HG02852 (cell line): Measurements from ENCODE around the gene CCNG1.
"Not testable (repeated sequence)": the region's sequence is repeated elsewhere in the genome, so short reads cannot be mapped to it uniquely, and the experiment has no call there.

Experiments used
- ATAC-seq: cut with Tn5 transposase; IDR thresholded peaks from one replicate; pipeline ENCODE4 v1.9.1; 2021; ENCODE audit warnings: mild to moderate bottlenecking, moderate library complexity; ENCODE audit not compliant: unreplicated experiment

Gene CCNG1, protein sequence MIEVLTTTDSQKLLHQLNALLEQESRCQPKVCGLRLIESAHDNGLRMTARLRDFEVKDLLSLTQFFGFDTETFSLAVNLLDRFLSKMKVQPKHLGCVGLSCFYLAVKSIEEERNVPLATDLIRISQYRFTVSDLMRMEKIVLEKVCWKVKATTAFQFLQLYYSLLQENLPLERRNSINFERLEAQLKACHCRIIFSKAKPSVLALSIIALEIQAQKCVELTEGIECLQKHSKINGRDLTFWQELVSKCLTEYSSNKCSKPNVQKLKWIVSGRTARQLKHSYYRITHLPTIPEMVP

DNA sequence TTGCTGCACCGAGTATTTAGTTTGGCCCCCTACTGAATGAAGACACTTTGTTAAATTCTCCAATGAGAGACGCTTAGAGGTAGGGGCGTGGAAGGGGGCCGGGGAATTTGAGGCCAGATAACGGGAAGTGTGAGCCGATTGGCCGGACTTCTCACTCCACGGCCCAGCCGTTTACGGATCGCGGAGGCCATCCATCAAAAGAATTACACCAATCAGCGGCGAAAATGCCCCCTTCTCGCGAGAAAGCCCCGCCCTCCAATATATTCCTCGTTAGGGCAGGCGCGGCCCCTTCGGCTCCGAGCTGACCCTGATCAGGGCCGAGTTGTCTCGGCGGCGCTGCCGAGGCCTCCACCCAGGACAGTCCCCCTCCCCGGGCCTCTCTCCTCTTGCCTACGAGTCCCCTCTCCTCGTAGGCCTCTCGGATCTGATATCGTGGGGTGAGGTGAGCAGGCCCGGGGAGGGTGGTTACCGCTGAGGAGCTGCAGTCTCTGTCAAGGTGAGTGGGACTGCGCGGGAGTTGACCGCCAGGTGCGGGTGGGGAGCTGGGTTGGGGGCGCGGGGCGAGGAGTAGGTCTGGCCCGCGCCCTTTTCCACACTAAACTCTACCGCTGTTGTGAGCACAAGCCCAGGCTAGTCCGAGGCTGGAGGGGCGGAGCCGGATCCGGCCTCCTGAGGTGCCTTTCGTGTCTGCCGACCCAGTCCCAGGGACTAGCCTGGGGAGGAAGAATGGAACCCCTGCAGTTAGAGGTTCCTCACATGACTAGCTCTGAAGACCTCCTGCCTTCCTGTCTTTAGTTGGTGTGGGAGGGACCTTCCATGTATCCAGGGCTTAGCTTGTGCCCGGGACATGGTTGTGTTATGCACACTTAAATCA lies at the start of gene CCNG1:
Gene CCNG1, plus strand, starts transcription at position 287 of the 874 bp plus-strand sequence. CDS start 1,662 bp downstream, outside the sequence.
- peak; percentile 95 for ATAC-seq

DNA sequence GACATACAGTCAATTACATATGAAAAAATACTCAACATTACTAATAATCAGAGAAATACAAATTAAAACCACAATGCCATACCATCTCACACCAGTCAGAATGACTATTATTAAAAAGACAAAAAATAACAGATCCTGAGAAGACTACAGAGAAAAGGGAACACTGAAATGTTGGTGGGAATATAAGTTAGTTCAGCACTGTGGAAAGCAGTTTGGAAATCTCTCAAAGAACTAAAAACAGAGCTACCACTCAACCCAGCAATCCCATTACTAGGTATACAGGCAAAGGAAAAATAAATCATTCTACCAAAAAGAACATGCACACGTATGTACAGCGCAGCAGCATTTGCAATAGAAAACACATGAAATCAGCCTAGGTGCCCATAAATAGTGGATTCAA lies 41.6 kb upstream of the CCNG1 start:
- no peak for ATAC-seq

DNA sequence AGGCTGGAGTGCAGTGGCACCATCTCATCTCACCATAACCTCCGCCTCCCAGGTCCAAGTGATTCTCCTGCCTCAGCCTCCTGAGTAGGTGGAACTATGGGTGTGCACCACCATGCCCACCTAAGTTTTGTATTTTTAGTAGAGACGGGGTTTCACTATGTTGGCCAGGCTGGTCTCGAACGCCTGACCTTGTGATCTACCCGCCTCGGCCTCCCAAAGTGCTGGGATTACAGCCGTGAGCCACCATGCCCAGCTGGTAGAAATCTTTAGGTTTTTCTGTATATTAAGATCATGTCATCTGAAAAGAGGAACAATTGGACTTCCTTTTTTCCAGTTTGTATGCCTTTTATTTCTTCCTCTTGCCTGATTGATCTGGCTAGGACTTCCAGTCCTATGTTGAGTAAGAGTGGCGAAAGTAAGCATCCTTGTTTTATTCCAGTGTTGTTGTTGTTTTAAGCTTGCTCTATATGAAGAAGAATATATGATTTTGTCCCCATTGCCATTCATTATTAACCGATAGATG lies 40.5 kb upstream of the CCNG1 start:
- not testable (repeated sequence) for ATAC-seq

DNA sequence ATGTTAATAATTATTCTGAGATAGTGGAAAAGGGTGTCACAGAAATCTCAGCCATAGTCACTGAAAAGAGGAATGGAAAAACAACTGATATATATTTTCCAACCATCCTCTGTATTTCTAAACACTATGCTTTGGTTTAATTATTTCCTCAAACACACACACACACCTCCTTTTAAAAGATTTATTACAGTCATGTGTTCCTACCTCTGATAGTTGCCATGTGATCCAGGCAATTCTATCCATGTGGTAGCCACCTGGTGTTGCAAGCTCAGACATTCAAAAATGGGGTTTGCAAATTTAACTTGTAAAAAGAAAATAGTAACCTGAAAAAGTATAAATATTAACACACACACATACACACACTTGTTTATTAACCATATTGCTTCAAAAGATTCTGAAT lies 40.0 kb upstream of the CCNG1 start:
- no peak for ATAC-seq

DNA sequence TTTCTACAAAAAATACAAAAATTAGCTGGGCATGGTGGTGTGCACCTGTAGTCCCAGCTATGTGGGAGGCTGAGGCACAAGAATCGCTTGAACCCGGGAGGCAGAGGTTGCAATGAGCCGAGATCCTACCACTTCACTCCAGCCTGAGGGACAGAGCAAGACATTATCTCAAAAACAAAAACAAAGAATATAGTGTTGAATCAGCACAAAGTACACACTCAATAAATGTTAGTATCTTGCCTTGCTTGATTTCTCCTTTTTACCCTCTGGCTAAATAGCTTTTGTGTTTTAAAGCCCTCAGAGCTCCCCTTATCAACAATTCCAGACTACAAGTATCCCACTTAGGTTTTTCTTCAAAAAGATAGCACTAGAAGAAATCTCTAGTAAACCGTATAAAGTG lies 37.5 kb upstream of the CCNG1 start:
- ATAC-seq, result no peak

DNA sequence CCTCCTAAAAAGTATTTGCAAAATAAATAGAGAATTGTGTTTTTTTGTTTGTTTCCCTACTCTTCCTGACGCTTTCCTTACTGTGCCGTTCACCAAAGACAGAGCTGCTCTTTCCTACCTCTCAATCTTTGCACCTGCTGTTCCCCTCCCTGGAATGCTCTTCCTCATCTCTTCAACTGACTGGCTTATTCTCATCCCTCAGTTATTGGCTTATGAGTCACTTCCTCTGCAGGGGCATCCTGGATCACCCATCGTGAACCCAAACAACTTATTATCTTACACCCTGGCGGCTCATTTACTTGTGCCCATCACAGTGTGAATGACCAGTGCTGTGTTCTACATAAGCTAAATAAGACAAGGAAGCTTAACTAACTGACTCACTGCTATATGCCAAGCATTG lies 36.1 kb upstream of the CCNG1 start:
- ATAC-seq, result no peak

DNA sequence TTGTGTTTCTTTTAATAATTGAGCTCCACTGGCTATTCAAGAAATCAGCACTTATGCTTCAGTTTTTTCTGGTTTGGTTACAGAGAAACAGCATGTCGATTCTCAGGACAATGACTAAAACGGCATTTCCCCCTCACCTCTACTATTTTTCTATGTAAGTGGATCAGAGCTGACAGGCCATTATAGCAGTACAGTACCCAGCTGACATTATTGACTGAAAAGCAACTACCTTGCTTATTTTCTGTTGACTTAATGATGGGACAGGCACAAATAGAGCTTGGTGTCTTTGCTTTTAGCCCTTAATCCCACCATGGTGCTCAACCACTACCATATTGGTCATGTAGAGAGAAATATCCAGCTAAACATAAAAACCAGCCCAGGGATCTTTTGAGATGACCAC lies 35.4 kb upstream of the CCNG1 start:
- ATAC-seq, result no peak

DNA sequence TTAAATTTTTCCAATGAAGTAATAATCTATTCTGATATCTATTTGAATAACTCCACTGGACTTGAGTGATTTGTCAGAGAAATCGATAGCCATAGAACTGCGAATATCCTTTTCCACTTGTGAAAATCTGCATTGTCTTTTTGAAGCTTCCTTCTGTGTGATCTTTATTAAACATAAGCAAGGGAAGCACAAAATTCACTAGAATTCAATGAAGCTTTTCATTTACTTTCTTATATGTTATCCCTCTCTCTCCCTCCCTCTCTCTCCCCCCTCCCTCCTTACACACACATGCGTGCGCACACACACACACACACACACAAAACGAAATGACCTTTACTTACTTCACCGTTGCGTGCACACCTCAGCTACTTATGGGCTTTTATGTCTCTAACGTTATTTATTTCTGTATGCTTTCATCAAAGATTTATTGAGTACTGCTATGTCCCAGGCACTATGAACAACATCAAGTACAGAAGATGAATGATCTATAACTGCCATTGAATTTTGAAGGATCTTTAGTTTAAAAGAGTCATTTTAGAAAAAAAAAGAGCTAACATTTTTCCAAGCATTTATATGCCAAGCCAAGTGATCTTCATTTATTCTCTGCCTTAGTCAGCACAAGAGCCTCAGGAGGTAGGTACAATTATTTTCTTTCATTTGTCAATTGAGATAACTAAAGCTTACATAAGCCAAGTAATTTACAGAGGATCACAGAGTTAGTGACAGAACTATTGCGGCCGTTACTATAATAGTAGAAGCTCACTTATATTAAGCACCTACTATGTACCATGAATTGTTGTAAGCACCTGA lies 32.8 kb upstream of the CCNG1 start:
- ATAC-seq, result no peak

DNA sequence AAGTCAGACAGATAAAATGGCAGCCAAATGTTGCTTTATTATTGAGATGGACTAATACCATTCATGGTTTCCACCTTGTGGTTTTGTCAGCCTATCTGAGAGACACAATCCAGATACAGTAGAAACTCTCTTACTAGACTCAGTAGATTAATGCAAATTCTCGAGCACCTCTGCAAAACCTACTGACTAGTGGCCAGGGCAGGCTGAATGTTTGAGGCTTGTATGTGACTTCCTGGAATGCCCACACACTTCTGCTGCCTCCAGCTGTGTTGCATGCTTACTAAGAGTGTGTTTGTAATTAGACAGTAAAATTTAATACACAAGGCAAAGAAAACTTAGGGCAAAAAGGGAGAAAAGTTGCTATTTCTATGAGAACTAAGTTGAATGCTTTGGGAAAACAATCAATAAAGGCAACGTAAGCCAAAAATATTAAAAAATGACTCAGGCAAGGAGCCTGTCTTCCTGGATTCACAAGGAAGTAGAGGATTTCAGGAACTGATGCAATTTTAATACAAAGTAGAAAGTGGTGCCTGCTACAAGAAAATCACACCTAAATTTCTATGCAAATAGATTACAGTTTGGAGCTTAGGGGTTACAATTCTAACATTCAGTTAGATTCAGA lies 30.2 kb upstream of the CCNG1 start:
- peak; percentile 93 for ATAC-seq

DNA sequence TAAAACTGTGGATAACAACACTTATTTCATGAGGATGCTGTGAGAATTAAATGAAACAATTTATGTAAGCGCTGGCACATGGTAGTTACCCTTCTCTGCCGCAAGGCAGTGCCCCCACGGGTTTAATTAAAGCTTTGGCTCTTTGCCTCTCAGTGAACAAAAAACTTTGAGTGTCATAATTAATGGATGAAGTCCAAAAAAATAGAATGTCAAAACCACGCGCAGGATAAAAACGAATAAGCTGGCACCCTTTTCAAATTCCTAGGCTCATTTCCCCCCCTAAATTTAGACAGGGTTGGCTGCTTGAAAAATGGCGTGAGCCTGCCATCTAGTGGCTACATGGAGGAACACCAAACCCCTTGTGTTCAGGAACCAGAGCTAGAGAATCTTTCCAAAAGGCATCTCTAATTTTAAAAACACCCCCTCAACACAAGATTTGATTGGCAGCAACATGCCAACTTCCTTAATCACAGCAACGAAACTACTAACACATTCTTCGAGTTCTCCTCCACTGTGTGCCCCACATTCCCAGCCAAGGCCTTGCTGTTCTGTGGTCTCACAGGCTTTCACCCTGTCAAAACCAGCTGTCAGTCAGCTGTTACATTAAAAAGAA lies 29.0 kb upstream of the CCNG1 start:
- peak; percentile 61 for ATAC-seq

DNA sequence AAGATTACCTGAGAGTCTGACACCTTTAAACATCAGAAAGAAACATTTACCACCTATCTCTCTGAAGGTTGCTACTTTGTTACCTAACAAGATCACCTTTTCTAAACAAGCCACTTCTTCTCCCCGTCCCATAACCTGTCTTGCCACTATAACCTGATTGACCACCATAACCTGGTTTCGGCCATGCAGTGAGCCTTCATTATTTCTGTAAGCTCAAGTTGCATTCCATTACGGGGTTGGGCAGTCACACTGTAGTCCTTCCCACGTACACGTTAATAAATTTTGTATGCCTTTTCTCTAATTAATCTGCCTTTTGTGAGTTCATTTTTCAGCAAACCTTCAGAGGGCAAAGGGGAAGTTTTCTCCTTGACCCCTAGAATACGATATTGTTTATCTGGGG lies 28.0 kb upstream of the CCNG1 start:
- ATAC-seq, result no peak

DNA sequence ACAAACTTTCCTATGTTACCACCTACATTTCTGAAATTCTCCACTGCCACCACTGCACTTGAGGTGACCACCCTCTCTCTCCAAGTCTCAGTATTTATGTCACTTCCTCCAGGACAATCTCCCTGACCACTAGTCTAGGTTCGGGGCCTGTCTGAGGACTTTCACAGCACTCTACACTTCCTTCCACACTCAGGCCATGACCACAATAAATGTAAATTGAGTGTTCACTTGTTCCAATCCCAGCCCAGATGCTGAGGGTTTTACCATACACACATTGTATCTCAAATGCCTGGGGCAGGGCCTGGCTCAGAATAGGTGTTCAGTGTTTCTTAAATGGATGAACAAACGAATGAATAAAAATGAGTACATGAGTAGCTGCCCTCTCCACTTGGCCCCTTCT lies 26.9 kb upstream of the CCNG1 start:
- ATAC-seq, result peak; percentile 24

DNA sequence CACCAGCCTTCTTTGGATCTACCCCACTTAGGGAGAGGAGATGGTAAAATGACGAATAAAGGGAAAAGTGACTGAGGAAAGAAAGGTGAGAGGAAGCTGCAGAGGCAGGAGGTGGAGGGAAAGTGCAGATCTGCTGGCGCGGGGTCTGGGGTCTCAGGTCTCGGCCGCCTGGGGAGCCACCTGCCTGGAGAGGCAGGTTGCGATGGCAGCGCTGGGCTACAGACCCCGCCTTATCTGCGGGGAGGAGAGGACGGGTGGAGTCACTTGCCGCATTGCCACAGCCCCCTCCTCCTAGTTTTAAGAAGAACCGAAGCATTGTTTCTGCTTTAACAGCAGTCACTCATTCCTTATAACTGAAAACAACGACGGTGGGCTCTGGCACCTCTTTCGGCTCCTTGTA lies 21.7 kb upstream of the CCNG1 start:
- ATAC-seq, result not testable (repeated sequence)

DNA sequence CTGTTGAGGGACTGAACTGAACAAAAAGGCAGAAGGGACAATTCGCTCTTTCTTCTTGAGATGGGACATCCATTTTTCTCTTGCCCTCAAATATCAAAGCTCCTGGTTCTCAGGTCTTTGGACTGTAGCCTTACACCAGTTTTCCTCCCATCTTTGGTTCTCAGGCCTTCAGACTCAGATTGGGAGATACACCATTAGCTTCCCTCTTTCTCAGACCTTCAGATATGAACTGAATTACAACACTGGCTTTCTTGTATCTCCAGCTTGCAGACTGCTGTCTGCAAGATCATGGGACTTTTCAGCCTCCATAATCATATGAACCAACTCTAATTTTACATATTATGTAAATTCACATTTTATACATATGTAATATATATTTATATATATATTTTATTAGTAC lies 12.6 kb upstream of the CCNG1 start:
- ATAC-seq, result no peak

DNA sequence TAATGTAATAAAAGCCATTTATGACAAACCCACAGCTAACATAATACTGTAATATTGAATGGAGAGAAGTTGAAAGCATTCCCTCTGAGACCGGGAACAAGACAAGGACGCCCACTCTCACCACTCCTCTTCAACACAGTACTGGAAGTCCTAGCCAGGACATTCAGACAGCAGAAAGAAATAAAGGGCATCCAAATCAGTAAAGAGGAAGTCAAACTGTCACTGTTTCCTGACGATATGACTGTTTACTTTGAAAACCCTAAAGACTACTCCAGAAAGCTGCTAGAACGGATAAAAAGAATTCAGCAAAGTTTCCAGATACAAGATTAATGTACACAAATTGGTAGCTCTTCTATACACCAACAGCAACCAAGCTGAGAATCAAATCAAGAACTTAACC lies 11.3 kb upstream of the CCNG1 start:
- ATAC-seq, result not testable (repeated sequence)

DNA sequence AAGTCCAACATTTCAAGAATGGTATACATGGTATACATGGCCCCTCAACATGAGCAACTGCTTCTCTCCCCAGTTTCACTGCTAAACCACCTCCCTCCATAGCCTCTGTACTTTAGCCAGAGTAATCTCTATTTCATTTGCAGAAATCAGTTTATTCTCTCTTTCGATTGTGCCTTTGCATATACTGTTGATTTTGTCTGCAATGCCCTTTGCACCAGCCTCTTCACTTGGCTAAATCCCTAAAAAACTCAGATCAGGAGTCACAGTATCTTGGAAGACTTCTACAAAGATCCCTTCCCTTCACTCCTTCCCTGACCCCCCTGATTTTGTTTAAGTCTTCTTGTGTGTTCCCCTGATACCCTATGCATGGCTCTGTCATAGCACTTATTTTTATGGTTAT lies 4.9 kb upstream of the CCNG1 start:
- ATAC-seq, result no peak

DNA sequence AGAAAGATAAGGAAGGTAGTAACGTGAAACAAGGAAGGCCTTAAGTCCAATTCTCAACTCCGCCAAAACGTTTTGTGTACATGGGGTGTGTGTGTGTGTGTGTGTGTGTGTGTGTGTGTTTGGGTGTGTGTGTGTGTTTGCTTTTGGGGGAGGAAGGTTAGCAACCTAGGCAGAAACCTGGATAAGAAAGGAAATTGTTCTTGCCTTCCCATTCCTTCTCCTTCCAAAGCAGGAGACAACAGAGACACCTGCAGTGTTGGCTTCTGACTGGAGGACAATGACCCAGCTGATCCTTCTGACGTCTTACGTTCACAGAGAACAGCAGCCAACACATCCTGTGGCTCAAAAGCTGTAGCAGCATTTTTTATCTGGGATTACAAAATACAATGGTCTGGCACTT lies 4.1 kb upstream of the CCNG1 start:
- ATAC-seq, result no peak

DNA sequence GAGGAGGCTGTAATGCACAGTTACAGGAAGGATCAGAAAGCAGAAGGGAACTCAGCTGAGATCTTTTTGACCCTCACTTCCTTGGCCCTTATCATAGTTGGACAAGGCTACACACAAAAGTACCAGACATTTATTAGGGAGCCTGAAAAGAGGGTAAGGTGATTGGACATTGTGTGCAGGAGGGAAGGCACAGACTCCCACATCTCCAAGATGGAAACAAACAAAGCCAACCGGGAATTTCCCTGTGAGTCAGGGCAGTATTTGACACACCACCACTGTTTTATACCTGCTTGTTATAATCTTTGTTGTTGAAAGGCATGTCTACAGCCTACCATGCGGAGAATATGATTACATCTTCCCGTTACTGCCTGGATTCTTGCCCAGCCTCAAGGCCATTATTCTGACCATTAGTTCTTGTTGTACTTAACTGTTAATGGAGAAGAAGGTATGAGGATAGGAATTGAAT lies 3.0 kb upstream of the CCNG1 start:
- ATAC-seq, result no peak

DNA sequence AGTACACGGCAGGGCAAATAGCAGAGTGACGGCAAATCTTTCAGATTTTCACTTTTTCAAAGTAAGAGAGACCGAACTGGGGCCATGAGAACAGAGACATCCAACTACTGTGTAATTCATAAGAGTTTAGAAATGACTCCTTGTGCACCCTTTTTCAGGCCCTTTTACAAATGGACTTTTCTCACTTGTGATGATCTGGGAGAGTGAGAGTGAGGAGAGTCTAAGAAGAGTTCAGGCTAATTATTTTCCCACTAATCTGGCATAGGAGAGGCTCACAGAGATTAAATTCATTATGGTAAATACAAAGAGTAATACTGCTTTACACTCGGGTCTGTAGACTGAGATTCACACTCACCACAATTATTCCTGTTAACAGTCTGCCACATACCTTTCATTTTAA lies 880 bp upstream of the CCNG1 start:
- ATAC-seq, result no peak

DNA sequence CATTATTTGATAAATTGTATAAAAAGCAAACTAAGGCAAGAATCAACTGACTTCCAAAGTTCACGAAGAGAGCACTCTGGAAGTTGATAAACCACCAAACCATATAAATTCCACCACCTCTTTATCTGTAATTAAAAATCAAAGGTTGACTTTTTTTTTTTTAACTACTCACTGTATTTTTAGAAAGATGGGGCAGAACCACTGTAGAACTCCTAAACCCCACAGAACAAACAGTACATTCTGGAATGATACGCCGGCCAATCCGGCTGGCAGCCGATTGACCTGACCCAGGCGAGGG lies 435 bp upstream of the CCNG1 start:
- no peak for ATAC-seq

DNA sequence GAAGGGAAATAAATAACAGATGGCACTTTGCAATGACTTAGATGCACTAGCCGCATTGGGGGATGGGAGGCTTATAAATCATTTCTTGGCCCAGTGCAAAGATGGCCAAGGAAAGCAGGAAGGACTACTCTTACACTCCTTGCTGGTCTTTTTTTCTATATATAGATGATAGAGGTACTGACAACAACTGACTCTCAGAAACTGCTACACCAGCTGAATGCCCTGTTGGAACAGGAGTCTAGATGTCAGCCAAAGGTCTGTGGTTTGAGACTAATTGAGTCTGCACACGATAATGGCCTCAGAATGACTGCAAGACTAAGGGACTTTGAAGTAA lies 1.7 kb downstream of the CCNG1 start:
- peak; percentile 9 for ATAC-seq
